Smooth muscle cell of bladder (primary cell): ENCODE measurements around the gene CA6. TPM values are rescaled to one million over a fixed set of nuclear protein-coding genes. Genes with fewer than 3 reads are reported as not detected.

Experiments used
- total RNA-seq: library from RNA; depleted of rRNA; stranded (reverse); fragments of >200 nt; gene quantifications from 2 replicates; pipeline ENCODE4 v1.2.3, GENCODE V29; 2014

Gene CA6
- not detected in 2 replicates for total RNA-seq

DNA sequence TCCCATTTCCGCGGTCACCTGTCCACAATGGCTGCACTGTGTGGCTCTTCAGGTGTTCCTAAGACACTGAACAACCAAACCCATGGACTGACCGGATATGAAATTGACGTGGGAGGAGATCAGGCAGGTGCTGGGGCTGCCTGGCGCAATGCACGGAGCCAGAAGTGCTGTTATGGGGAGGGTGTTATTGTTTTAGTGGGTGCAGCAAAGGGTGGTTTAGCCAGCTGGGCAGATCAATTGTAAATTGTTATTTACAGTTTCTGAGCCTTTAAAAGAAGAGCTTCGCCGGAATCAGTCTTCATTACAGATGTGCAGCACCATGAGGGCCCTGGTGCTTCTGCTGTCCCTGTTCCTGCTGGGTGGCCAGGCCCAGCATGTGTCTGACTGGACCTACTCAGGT, at the start of gene CA6:
Gene CA6, plus strand, starts transcription at position 301 of the 400 bp plus-strand sequence. Its CDS starts 19 bp downstream, at position 320.

Other genes starting within 250 kb of the CA6 start
- gene RERE, start 128.2 kb upstream of the CA6 start, total RNA-seq: 41.1 and 54.6 TPM in 2 replicates
- 1,223 and 1,322 TPM in 2 replicates for gene ENO1, start 67.2 kb upstream of the CA6 start, total RNA-seq
- not detected in 2 replicates for gene SLC2A7, start 80.6 kb downstream of the CA6 start, total RNA-seq
- gene SLC2A5, start 123.8 kb downstream of the CA6 start, total RNA-seq: 1.4 and 10.7 TPM in 2 replicates
- gene GPR157, start 183.2 kb downstream of the CA6 start, total RNA-seq: 3.0 and 5.5 TPM in 2 replicates